GM19438 (cell line): Measurements from ENCODE around the gene STK32C.
A peak's percentile ranks its signal among the peaks of the same experiment; 100 is the strongest.
"Not testable (repeated sequence)": the region's sequence is repeated elsewhere in the genome, so short reads cannot be mapped to it uniquely, and the experiment has no call there.

ENCODE experiments used
- ATAC-seq: cut with Tn5 transposase; IDR thresholded peaks from one replicate; pipeline ENCODE4 v1.9.1; 2021; ENCODE audit warnings: low read depth; ENCODE audit not compliant: unreplicated experiment

Gene STK32C

DNA sequence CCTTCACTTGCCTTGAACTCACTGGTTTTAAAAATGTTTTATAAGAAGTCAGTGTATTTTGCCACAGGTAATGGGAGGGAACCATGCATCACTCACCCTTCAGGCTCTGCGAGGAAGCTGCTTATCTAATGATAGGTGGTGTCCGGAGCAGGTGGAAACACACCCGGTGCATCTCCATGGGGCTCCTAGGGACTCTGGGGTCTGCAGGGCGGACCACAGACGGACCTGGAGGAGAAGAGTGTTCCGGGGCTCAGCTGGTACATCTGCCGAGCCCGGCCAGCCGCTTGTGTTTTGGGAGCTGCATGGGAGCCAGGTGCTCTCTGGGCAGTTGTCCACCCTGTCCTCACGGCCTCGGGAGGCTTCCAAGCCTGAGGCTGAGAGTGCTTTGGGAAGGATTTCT is 31.5 kb upstream of the STK32C start:
- ATAC-seq, result no peak

GRCh38 chr10:132338876-132339275 is 31.1 kb upstream of the STK32C start:
- ATAC-seq, result no peak

DNA sequence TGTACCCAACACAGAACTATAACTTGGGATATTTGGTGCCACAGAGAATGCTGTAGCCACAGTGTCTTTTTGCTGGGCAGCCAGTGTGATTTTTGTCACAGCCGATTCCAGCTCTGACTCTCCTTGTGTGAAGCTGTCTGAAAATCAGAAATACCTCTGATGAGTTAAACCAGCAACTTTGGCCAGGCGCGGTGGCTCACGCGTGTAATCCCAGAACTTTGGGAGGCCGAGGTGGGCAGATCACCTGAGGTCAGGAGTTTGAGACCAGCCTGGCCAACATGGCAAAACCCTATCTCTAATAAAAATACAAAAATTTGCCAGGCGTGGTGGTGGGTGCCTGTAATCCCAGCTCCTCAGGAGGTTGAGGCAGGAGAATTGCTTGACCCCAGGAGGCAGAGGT is 30.1 kb upstream of the STK32C start:
- not testable (repeated sequence) for ATAC-seq

- no peak for ATAC-seq
These were observed 29.2 kb upstream of the STK32C start for GRCh38 chr10:132336919-132337407.

GRCh38 chr10:132336064-132336746 is 28.5 kb upstream of the STK32C start:
- ATAC-seq, result no peak

GRCh38 chr10:132335189-132336063 is 27.7 kb upstream of the STK32C start:
- ATAC-seq, result peak; percentile 28

DNA sequence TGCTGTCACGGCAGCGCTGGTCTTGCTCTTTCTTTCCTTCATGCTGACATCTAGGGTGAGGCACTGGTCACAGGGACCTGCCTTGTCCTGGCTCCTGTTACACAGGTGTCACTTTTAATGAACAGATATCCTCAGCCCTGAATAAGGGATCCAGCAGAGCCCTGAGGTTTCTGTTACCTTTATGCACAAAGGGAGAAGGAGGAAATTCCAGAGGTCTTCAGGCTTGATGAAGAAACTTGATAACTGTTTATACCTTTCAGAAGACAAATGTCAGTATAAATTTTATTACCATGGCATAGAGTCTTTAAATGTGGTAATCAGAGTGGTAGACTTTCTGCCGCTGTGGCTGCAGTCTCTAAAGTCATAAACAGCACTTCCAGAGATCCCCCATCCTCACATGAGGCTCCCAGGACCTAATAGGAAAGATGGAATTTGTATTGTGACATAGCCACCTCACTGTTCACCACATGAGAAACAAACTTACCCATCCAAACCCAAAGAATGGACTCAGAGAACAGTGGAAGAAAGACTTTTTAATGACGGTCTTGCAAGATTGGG is 27.0 kb upstream of the STK32C start:
- ATAC-seq, result no peak

DNA sequence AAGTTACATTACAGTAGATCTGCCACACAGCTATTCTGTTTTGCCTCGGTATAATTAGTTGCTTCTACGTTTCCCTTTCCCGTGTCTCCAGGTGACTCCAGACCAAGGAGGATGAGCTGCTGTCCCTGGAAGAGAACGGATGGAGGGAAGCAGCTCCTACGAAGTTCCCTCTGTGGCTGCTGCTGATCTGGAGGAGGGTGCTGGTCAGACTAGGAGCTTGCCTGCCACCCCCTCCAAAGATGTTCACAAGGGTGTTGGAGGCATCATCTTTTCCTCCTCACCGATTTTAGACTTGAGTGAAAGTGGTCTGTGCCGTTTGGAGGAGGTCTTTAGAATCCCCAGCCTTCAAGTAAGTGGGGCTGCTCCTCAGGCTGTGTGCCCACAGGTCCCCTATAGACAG is 25.6 kb upstream of the STK32C start:
- no peak for ATAC-seq

DNA sequence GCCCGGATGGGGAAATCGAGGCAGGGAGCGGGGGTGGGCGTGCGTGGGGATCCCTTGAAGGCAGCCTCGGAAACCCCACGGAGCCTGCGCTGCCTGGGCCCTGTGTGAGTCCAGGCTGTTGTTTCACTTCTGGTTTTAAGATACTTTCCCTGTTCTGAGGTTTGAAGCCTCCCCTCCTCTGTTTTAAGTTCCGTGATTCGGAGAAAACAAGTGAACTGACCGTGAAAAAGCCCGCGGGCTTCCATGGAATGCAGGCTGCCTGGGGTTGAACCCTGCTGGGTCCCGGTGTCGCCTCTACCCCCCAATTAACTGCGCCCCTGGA is 24.6 kb upstream of the STK32C start:
- peak; percentile 45 for ATAC-seq

GRCh38 chr10:132331601-132332432 is 24.1 kb upstream of the STK32C start, which contains the start of gene LRRC27:
LRRC27 (plus strand) TSS chr10:132332193; CDS start chr10:132333525, 1,332 bp downstream.
- ATAC-seq, result peak; percentile 76

- no peak for ATAC-seq
These were observed 22.7 kb upstream of the STK32C start for GRCh38 chr10:132330486-132330833.

DNA sequence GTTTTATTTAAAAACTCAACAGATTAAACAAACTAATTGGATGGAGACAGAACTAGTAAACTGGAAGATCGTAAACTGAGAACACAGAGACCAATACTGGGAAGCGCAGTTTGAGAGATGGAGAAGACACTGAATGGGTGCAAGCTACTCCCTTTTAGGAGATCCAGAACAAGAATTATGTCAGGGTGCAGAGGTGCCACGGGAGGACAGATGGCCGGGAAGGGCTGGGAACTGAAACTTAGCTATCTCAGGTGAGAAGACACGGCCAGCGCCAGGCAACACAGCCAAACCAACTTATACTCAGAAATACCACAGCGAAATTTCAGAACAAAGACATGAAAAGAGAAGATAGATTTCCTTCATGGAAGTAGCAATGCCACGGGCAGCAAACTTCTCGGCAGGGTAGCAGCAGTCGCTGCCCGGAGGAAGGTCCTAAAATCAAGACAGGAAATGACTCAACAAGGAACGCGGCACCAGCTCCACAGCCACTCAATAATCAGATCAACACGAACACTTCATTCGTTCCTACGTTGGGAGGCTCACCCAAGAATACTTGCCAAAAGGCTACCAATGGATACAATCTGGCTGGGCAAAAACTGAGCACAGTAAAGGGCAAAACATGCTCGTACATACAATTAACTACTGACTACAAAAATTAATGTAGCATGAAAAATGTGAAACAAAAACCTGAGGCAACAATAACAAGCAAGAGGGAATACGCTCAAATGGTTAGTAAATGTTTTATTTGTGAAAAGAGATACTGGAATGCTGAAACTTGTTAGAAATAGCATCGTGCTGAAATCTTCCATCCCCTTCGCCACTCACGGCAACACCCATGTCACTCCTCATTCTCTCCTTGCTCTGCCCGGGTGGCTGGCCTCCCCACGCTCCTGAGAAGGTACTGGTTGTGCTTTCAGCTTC is 22.1 kb upstream of the STK32C start:
- no peak for ATAC-seq

GRCh38 chr10:132328738-132329137 is 21.0 kb upstream of the STK32C start:
- no peak for ATAC-seq

DNA sequence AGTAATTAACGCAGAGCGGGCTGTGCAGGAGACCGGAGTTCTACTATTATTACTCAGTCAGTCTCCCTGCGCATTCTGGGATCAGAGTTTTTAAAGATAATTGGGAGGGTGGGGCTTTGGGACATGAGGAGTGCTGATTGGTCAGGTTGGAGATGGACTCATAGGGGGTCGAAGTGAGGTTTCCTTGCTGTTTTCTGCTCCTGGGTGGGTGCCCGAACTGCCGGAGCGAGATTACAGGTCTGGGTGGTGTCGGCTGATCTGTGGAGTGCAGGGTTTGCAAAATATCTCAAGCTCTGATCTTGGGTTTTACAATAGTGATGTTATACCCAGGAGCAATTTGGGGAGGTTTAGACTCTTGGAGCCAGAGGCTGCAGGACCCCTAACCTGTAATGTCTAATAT is 20.4 kb upstream of the STK32C start:
- no peak for ATAC-seq

DNA sequence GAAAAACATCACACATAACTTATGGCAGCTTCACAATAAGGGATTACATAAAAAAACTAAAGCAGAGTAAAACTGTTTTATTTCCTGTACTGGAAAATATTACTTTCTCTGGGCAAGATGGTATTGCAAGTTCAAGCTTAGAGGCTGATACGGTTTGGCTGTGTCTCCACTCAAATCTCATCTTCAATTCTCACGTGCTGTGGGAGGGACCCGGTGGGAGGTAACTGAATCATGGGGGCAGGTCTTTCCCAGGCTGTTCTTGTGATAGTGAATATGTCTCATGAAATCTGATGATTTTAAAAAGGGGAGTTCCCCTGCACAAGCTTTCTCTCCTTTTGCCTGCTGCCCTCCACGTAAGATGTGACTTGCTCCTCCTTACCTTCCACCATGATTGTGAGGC is 19.2 kb upstream of the STK32C start:
- no peak for ATAC-seq

DNA sequence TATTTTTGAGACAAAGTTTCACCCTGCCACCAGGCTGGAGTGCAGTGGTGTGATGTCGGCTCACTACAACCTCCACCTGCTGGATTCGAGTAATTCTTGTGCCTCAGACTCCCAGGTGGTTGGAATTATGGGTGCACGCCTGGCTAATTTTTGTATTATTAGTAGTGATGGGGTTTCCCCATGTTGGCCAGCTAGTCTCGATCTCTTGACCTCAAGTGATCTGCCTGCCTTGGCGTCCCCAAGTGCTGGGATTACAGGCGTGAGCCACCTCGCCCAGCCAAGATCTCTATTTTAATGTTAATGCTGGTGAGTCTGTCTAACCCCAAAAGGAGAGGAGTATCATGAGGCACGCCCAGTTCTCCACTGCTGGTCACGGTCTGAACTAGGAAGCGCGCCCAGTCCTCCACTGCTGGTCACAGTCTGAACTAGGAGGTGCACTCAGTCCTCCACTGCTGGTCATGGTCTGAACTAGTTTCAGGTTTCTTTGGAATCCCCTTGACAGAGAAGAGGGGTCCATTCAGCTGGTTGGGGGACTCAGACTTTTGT is 18.7 kb upstream of the STK32C start:
- ATAC-seq, result no peak

GRCh38 chr10:132324186-132324585 is 16.4 kb upstream of the STK32C start:
- no peak for ATAC-seq

- ATAC-seq, result no peak
These were observed 14.9 kb upstream of the STK32C start for GRCh38 chr10:132322586-132323048.

GRCh38 chr10:132321726-132322125 is 14.0 kb upstream of the STK32C start:
- ATAC-seq, result no peak
